Endothelial cell of umbilical vein (primary cell): Measurements from ENCODE around the gene FBLN2. TPM values are rescaled to one million over a fixed set of nuclear protein-coding genes. Genes with fewer than 3 reads are reported as not detected.

Source experiments
- BruUV-seq: library from RNA; stranded (reverse); fragments of 400-500 nt; replicated peaks from 2 replicates; lab custom pipeline; 2021; lab: Mats Ljungman, UMichigan
- CTCF ChIA-PET: fragments of 300-600, 350-600 bp; sonication (Branson Sonifier 250); formaldehyde crosslinking; loops from one replicate; lab custom pipeline; 2021; ENCODE audit warnings: antibody characterized with exemption, inconsistent platforms; lab: Charles Lee
- POLR2A ChIA-PET: fragments of 300-600, 350-600 bp; sonication (Branson Sonifier 250); formaldehyde crosslinking; loops from one replicate; lab custom pipeline; 2021; ENCODE audit warnings: antibody characterized with exemption, inconsistent platforms; lab: Charles Lee
- DNase-seq: peaks from one replicate; pipeline ENCODE4 v3.0.0-alpha.2; 2011; ENCODE audit warnings: low read depth, low spot score
- FAIRE-seq: peaks from 2 replicates; lab custom pipeline; 2011; peaks lifted over from hg19 to GRCh38; lab: Jason Lieb, UNC
- H2AFZ ChIP-seq: 2 replicates; pipeline ENCODE4 v1.6.0; 2012; ENCODE audit warnings: low read depth, low read length, control low read depth, inconsistent platforms
- H3K27ac ChIP-seq: 2 replicates; pipeline ENCODE4 v1.5.1; 2011; ENCODE audit warnings: low read depth, mild to moderate bottlenecking, control low read depth, low read length, moderate library complexity; ENCODE audit not compliant: insufficient read depth
- H3K27me3 ChIP-seq, 2 experiments: 2 replicates each; pipeline versions ENCODE4 v1.6.0 to v1.6.1; 2011; ENCODE audit warnings: low read length in 2 of 2, mixed read lengths in 1 of 2; ENCODE audit not compliant: control insufficient read depth in 2 of 2, insufficient read depth in 2 of 2
- H3K36me3 ChIP-seq, 2 experiments: 2 replicates in 1 of 2; 3 replicates in 1 of 2; pipeline ENCODE4 v1.5.1; 2011; ENCODE audit warnings: low read length in 2 of 2, mild to moderate bottlenecking in 1 of 2, moderate library complexity in 1 of 2; ENCODE audit not compliant: control insufficient read depth in 2 of 2, insufficient read depth in 2 of 2; ENCODE audit errors: extremely low read depth in 1 of 2
- H3K4me1 ChIP-seq: 3 replicates; pipeline ENCODE4 v1.5.1; 2011; ENCODE audit warnings: mild to moderate bottlenecking, low read length; ENCODE audit not compliant: control insufficient read depth, insufficient read depth; ENCODE audit errors: extremely low read depth
- H3K4me2 ChIP-seq: 2 replicates; pipeline ENCODE4 v1.6.1; 2011; ENCODE audit warnings: low read length, control low read depth, mixed read lengths; ENCODE audit not compliant: insufficient read depth
- H3K4me3 ChIP-seq, 3 experiments: fragments of 200-600 bp in 1 of 3; sonication (generic), shearing (Covaris generic) in 1 of 3; replicated peaks in 1 of 3; 2 replicates each; pipeline ENCODE4 v1.5.1; 2011 to 2016; ENCODE audit warnings: control low read depth in 3 of 3, low read length in 3 of 3, mild to moderate bottlenecking in 2 of 3, inconsistent platforms in 1 of 3, low read depth in 1 of 3, moderate library complexity in 1 of 3; ENCODE audit not compliant: insufficient read depth in 1 of 3
- H3K79me2 ChIP-seq: 2 replicates; pipeline ENCODE4 v1.6.0; 2012; ENCODE audit warnings: low read length, inconsistent platforms; ENCODE audit not compliant: control insufficient read depth, insufficient read depth
- H3K9ac ChIP-seq: replicated peaks from 2 replicates; pipeline ENCODE3; 2011; ENCODE audit warnings: low read length, control low read depth; ENCODE audit not compliant: insufficient read depth; ENCODE audit errors: extremely low read depth
- H3K9me1 ChIP-seq: replicated peaks from 3 replicates; pipeline ENCODE4 v1.6.0; 2011; ENCODE audit warnings: mild to moderate bottlenecking, low read length; ENCODE audit not compliant: control insufficient read depth, insufficient read depth; ENCODE audit errors: extremely low read depth
- H3K9me3 ChIP-seq: replicated peaks from 2 replicates; pipeline ENCODE4 v1.5.1; 2012; ENCODE audit warnings: low read length, inconsistent platforms; ENCODE audit not compliant: control insufficient read depth, insufficient read depth
- H4K20me1 ChIP-seq: replicated peaks from 2 replicates; pipeline ENCODE3; 2011; ENCODE audit warnings: mild to moderate bottlenecking, low read length; ENCODE audit not compliant: control insufficient read depth, insufficient read depth; ENCODE audit errors: extremely low read depth
- CTCF ChIP-seq, 2 donors: IDR thresholded peaks; 1 replicate in 1 of 2; 2 replicates in 1 of 2; pipeline ENCODE4 v1.5.1; 2011; ENCODE audit warnings: low read length in 2 of 2, mild to moderate bottlenecking in 2 of 2, moderate library complexity in 2 of 2, control low read depth in 1 of 2, inconsistent platforms in 1 of 2, low read depth in 1 of 2; ENCODE audit not compliant: insufficient read depth in 1 of 2; ENCODE audit errors: extremely low read depth in 1 of 2
- EZH2 ChIP-seq: IDR thresholded peaks from 2 replicates; pipeline ENCODE4 v1.6.1; 2012; ENCODE audit warnings: borderline replicate concordance, low read depth, mild to moderate bottlenecking, moderate library complexity, low read length, inconsistent platforms; ENCODE audit not compliant: severe bottlenecking
- FOS ChIP-seq: IDR thresholded peaks from 2 replicates; pipeline ENCODE4 v1.6.1; 2011; ENCODE audit warnings: mild to moderate bottlenecking, low read length, moderate library complexity, borderline replicate concordance; ENCODE audit not compliant: insufficient read depth
- GATA2 ChIP-seq: IDR thresholded peaks from 2 replicates; pipeline ENCODE4 v1.7.0; 2011; ENCODE audit warnings: low read depth, mild to moderate bottlenecking, moderate library complexity, mixed read lengths, low read length; ENCODE audit not compliant: insufficient read length, insufficient read depth
- JUN ChIP-seq: IDR thresholded peaks from 2 replicates; pipeline ENCODE4 v1.6.1; 2011; ENCODE audit warnings: borderline replicate concordance, low read depth; ENCODE audit not compliant: insufficient read length, insufficient read depth
- MYC ChIP-seq: IDR thresholded peaks from one replicate; pipeline ENCODE4 v1.6.1; 2011; ENCODE audit warnings: mild to moderate bottlenecking, low read depth, low read length
- POLR2A ChIP-seq: IDR thresholded peaks from 2 replicates; pipeline ENCODE4 v1.6.1; 2012; ENCODE audit warnings: low read depth, mild to moderate bottlenecking, control low read depth, low read length
- POLR2AphosphoS5 ChIP-seq: IDR thresholded peaks from 2 replicates; pipeline ENCODE4 v1.6.1; 2012; ENCODE audit warnings: low read depth, mild to moderate bottlenecking, control low read depth, low read length, moderate library complexity; ENCODE audit not compliant: insufficient read depth
- dilution Hi-C: fragments of 300-500 bp; cut with MboI; formaldehyde crosslinking; loops from one replicate; pipeline ENCODE4 v1.15.0; 2019; ENCODE audit warnings: low sequenced_read_pairs; ENCODE audit not compliant: extremely low pct_ligation_motif_present
- intact Hi-C: fragments of 100-400 bp; cut with micrococcal nuclease; formaldehyde crosslinking; loops from one replicate; pipeline ENCODE4 v1.10.0; 2022
- polyA plus RNA-seq, 4 experiments: library from polyadenylated mRNA; depleted of rRNA in 3 of 4; stranded (reverse) in 3 of 4; unstranded in 1 of 4; fragments of >200 nt; gene quantifications; 2 replicates each; pipeline versions ENCODE4 v1.2.1 to v1.2.3, GENCODE V29; 2011 to 2012; ENCODE audit warnings: missing spikeins in 1 of 4
- total RNA-seq: library from RNA; stranded (reverse); gene quantifications from 2 replicates; pipeline ENCODE4 v1.2.3, GENCODE V29; 2021
- TF ChIP-seq, protein P1 (sequence below): IDR thresholded peaks from 2 replicates; pipeline ENCODE4 v1.6.1; 2011; ENCODE audit not compliant: insufficient read depth, insufficient read length

FBLN2 gene
- total and polyA plus RNA-seq, 2 donors (not counting 3 experiments of a cell fraction or from before 2014, with no cell fraction given), result 1.4 to 1.9 TPM

GRCh38 chr3:13676356-13677017 is 127.6 kb downstream of the FBLN2 start:
- FAIRE-seq (no peak), DNase-seq (no peak)
- Histone ChIP-seq H3K9me3 (no peaks in the 10 kb centered on the region), H3K4me1 (no peaks in the 10 kb centered on the region), H3K27me3 (no peaks in the 10 kb centered on the region), H3K36me3 (no peaks in the 10 kb centered on the region), H3K79me2 (no peaks in the 10 kb centered on the region), H2AFZ (no peak overlapping the region), H3K9ac (no peak overlapping the region), H3K9me1 (no peaks in the 10 kb centered on the region), H3K27ac (no peak overlapping the region), H4K20me1 (no peaks in the 10 kb centered on the region), H3K4me2 (no peak overlapping the region), H3K4me3 (no peak overlapping the region)
- ChIA-PET POLR2A (no interaction called here), CTCF (no interaction called here)
- BruUV-seq, result no TSS peak
- dilution Hi-C loops (no loop called here), intact Hi-C loops (no loop called here)
- TF ChIP-seq POLR2A, result no peak
- TF ChIP-seq POLR2AphosphoS5, result no peak
- no peak for TF ChIP-seq CTCF (IDR thresholded peaks at IDR 0.05; ENCODE audit: extremely low read depth in 1 of 2, insufficient read depth in 1 of 2, low read depth in 1 of 2, low read length in 2 of 2)
- no peak for TF ChIP-seq JUN
- TF ChIP-seq, protein P1, sequence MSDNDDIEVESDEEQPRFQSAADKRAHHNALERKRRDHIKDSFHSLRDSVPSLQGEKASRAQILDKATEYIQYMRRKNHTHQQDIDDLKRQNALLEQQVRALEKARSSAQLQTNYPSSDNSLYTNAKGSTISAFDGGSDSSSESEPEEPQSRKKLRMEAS, result no peak
- no peak for TF ChIP-seq GATA2
- no peak for TF ChIP-seq FOS
- TF ChIP-seq EZH2, result no peak
- no peak for TF ChIP-seq MYC
